ENCODE measurements around the gene CARD9.
"Not testable (repeated sequence)": the region's sequence is repeated elsewhere in the genome, so short reads cannot be mapped to it uniquely, and the experiment has no call there.

The CARD9 gene

GRCh38 chr9:136373300-136374182 lies at the start of gene CARD9:
Gene CARD9, minus strand, starts transcription at chr9:136373669. Its CDS starts 1,591 bp downstream, at chr9:136372078.
- no peak for DNase-seq

GRCh38 chr9:136422876-136423275 lies 49.4 kb upstream of the CARD9 start:
- no peak for DNase-seq

GRCh38 chr9:136421791-136422190 lies 48.3 kb upstream of the CARD9 start:
- no peak for DNase-seq

GRCh38 chr9:136419092-136419420 lies 45.6 kb upstream of the CARD9 start:
- DNase-seq, result no peak

GRCh38 chr9:136418182-136419091 lies 45.0 kb upstream of the CARD9 start:
- DNase-seq, result no peak

GRCh38 chr9:136416914-136417313 lies 43.4 kb upstream of the CARD9 start:
- no peak for DNase-seq

GRCh38 chr9:136416427-136416826 lies 43.0 kb upstream of the CARD9 start:
- DNase-seq, result no peak

- no peak for DNase-seq
Measured at GRCh38 chr9:136412962-136413361, 39.5 kb upstream of the CARD9 start.

- DNase-seq, result no peak
Measured at GRCh38 chr9:136411378-136411777, 37.9 kb upstream of the CARD9 start.

- DNase-seq, result peak; percentile 88
Measured at GRCh38 chr9:136410500-136411287, 37.2 kb upstream of the CARD9 start, which contains the start of the genes ENTR1 and PMPCA. Gene ENTR1, minus strand, starts transcription at chr9:136410614. Its CDS starts 217 bp downstream, at chr9:136410397. Gene PMPCA, plus strand, starts transcription at chr9:136410658. Its CDS starts 11 bp downstream, at chr9:136410669.

- peak; percentile 35 for DNase-seq
Measured at GRCh38 chr9:136409557-136410455, 36.3 kb upstream of the CARD9 start.

- DNase-seq, result no peak
Measured at GRCh38 chr9:136407911-136408310, 34.4 kb upstream of the CARD9 start.

- not testable (repeated sequence) for DNase-seq
Measured at GRCh38 chr9:136407061-136407460, 33.6 kb upstream of the CARD9 start.

GRCh38 chr9:136405904-136406303 lies 32.4 kb upstream of the CARD9 start:
- not testable (repeated sequence) for DNase-seq

- no peak for DNase-seq
Measured at GRCh38 chr9:136405481-136405880, 32.0 kb upstream of the CARD9 start.

GRCh38 chr9:136404801-136405136 lies 31.3 kb upstream of the CARD9 start:
- no peak for DNase-seq

- no peak for DNase-seq
Measured at GRCh38 chr9:136403915-136404800, 30.7 kb upstream of the CARD9 start.

- DNase-seq, result no peak
Measured at GRCh38 chr9:136403538-136403914, 30.1 kb upstream of the CARD9 start.

GRCh38 chr9:136402067-136402466 lies 28.6 kb upstream of the CARD9 start:
- DNase-seq, result no peak

- no peak for DNase-seq
Measured at GRCh38 chr9:136401173-136401922, 27.9 kb upstream of the CARD9 start.
